HG03039 (cell line): ENCODE results near the gene TNS2.
"Not testable (repeated sequence)": the region's sequence is repeated elsewhere in the genome, so short reads cannot be mapped to it uniquely, and the experiment has no call there.

Source experiments
- ATAC-seq: cut with Tn5 transposase; IDR thresholded peaks from one replicate; pipeline ENCODE4 v1.9.1; 2021; ENCODE audit warnings: mild to moderate bottlenecking, moderate library complexity; ENCODE audit not compliant: unreplicated experiment

TNS2 gene, protein sequence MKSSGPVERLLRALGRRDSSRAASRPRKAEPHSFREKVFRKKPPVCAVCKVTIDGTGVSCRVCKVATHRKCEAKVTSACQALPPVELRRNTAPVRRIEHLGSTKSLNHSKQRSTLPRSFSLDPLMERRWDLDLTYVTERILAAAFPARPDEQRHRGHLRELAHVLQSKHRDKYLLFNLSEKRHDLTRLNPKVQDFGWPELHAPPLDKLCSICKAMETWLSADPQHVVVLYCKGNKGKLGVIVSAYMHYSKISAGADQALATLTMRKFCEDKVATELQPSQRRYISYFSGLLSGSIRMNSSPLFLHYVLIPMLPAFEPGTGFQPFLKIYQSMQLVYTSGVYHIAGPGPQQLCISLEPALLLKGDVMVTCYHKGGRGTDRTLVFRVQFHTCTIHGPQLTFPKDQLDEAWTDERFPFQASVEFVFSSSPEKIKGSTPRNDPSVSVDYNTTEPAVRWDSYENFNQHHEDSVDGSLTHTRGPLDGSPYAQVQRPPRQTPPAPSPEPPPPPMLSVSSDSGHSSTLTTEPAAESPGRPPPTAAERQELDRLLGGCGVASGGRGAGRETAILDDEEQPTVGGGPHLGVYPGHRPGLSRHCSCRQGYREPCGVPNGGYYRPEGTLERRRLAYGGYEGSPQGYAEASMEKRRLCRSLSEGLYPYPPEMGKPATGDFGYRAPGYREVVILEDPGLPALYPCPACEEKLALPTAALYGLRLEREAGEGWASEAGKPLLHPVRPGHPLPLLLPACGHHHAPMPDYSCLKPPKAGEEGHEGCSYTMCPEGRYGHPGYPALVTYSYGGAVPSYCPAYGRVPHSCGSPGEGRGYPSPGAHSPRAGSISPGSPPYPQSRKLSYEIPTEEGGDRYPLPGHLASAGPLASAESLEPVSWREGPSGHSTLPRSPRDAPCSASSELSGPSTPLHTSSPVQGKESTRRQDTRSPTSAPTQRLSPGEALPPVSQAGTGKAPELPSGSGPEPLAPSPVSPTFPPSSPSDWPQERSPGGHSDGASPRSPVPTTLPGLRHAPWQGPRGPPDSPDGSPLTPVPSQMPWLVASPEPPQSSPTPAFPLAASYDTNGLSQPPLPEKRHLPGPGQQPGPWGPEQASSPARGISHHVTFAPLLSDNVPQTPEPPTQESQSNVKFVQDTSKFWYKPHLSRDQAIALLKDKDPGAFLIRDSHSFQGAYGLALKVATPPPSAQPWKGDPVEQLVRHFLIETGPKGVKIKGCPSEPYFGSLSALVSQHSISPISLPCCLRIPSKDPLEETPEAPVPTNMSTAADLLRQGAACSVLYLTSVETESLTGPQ (N-terminal part only)

GRCh38 chr12:53049571-53050318 lies at the start of gene TNS2:
TSS of gene TNS2 (plus strand) at chr12:53050065. CDS start at chr12:53050186, 121 bp downstream.
- ATAC-seq, result no peak

DNA sequence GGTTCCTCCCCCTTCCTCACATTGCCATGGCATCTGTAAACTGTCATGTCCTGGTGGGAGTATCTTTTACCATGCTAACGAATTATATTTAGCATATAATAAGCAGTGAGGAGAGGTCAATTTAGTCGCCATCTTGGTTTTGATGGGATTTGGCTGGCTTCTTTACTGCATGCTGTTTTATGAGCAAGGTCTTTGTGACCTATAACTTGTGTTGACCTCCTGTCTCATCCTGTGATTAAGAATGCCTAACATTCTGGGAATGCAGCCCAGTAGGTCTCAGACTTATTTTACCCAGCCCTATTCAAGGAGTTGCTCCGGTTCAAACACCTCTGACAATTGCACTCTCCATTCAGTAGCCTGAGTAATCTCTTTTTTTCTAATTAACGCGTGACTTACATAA lies 45.7 kb upstream of the TNS2 start:
- ATAC-seq, result no peak

DNA sequence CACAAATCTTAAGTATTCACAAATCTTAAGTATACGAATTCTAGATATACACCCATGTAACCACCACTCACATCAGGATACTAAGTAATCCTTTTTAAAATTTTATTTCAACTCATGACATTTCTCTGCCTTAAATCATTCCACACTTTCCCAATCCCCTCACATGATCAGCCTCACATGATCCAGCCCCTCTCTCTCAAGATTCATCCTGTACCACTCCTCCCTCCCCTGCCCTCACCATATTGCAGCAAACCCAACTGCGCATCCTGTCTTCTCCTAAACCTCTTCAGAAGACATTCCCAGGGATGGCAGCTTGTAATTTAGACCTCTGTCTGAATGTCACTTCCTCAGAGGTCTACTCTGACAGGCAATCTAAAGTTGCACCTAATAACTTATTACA lies 45.3 kb upstream of the TNS2 start:
- ATAC-seq, result no peak

- no peak for ATAC-seq
Measured at GRCh38 chr12:53005215-53005985, 44.5 kb upstream of the TNS2 start.

GRCh38 chr12:53005986-53006809 lies 43.7 kb upstream of the TNS2 start, which contains the start of gene EIF4B:
TSS of gene EIF4B (plus strand) at chr12:53006456. CDS start at chr12:53006484, 28 bp downstream.
- ATAC-seq, result peak; percentile 88

GRCh38 chr12:53006810-53007309 lies 43.0 kb upstream of the TNS2 start:
- no peak for ATAC-seq

- ATAC-seq, result no peak
Measured at GRCh38 chr12:53007343-53007742, 42.5 kb upstream of the TNS2 start.

DNA sequence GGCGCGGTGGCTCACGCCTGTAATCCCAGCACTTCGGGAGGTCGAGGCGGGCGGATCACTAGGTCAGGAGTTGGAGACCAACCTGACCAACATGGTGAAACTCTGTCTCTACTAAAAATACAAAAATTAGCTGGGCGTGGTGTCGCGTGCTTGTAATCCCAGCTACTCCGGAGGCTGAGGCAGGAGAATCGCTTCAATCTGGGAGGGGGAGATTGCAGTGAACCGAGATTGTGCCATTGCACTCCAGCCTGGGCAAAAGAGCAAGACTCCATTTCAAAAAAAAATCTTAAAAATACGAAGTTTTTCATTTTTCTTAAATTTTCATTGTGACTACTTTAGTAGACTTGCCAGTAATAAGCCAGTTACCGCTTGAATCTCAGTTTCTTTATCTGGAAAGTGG lies 41.1 kb upstream of the TNS2 start:
- not testable (repeated sequence) for ATAC-seq

DNA sequence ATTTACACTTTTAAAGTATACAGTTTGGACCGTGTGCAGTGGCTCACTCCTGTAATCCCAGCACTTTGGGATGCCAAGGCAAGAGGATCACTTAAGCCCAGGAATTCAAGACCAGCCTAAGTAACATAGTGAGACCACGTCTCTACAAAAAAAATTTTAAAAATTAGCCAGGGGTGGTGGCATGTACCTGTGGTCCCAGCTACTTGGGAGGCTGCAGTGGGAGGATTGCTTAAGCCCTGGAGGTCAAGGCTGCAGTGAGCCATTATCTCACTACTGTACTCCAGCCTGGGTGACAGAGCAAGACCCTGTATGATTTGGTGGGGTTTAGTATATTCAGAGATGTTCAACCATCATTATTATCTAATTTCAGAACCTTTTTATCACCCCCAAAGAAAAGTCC lies 38.9 kb upstream of the TNS2 start:
- no peak for ATAC-seq

DNA sequence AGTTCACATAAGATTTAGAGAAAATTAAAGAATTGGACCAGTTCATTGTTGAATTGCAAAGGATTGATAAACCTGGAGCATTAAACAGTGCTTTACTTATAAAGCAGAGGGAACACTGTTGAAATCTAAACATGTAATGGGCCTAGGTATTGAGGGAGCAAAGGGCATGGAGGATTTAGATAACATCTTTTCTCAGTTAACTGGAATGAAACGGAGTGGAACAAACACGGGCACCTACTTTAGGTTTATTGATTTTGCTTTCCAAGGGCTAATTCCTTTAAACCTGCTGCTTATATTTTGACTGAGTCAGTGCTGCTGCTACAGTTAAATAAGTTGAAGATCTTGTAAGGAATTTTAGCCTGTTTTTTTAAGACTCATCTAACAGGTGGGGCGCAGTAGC lies 38.0 kb upstream of the TNS2 start:
- no peak for ATAC-seq

DNA sequence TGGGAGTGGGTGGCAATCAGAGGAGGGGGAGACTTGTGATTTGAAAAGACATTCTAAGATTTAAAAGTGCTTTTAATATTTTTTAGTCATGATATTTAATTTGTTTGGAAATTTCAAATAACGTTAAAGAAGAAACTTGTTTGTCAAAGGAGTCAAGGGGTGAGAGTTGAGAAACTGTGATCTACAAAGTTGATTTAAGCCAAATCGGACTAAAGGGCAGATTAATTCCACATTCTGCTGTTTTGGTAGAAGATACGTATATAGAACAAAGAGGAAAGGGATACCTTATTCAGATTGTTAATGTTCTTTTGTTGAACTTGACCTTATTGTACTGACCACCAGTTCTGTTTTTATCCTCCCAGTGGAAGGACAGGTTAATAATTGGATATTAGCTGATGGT lies 36.9 kb upstream of the TNS2 start:
- no peak for ATAC-seq

DNA sequence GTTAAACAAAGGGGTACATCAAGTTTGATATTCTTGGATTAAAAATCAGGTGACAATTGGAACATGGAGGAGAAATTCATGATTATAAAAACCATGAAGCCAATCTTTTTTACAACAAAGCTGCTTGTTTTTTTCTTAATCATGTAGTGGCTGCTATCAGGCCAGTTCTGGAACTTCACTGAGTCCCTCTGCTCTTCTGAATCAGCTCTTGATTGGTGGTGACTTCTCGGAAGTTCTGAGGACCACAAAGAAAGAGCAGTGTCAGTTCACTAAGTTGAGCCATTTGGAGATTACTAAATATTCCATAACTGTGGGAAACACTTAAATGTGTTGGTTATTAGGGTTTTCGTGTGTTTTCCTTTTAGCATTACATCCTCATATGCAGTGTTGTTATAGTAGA lies 35.2 kb upstream of the TNS2 start:
- no peak for ATAC-seq

GRCh38 chr12:53025250-53025649 lies 24.6 kb upstream of the TNS2 start:
- ATAC-seq, result no peak

- ATAC-seq, result not testable (repeated sequence)
Measured at GRCh38 chr12:53027014-53027413, 22.9 kb upstream of the TNS2 start.

GRCh38 chr12:53031616-53032015 lies 18.2 kb upstream of the TNS2 start:
- no peak for ATAC-seq

GRCh38 chr12:53033832-53034231 lies 16.0 kb upstream of the TNS2 start:
- not testable (repeated sequence) for ATAC-seq

DNA sequence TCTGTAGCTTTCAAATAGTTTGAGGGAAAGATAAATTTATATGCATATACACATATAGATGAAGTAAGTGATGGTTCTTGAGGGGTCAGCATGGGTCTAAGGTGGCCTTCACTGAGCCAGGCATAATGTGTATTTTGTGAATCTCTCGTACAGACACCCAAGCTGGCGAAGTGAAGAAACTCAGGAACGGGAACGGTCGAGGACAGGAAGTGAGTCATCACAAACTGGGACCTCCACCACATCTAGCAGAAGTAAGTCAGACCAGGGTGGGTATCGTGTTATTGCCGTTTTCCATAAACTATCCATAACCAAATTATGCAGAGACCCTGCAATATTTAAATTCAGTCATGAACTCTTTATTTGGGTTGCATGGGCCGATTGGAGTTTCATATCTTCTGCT lies 15.4 kb upstream of the TNS2 start:
- no peak for ATAC-seq

DNA sequence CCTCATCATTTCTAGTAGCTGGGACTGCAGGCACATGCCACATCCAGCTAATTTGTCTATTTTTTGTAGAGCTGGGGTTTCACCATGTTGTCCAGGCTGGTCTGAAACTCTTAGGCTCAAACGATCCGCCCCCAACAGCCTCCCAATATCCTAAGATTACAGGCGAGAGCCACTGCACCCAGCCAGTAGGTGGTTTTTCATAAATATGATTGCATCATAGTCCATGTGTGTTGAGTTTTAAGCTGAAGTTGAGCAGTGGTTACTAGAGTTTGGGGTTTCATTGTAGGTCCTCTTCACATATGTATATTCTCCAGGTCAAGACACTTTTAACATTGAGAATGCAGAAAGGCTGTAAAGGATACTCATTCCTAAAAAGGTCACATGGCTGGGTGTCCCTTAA lies 13.1 kb upstream of the TNS2 start:
- no peak for ATAC-seq
